DMS114 treated with DMSO at 0.1 percent for 48 hours (cell line): ENCODE results near the gene TRHDE.

Experiments
- DNase-seq: peaks from one replicate; lab custom pipeline; 2025; ENCODE audit not compliant: unreplicated experiment; lab: John Stamatoyannopoulos, UW

TRHDE gene

DNA sequence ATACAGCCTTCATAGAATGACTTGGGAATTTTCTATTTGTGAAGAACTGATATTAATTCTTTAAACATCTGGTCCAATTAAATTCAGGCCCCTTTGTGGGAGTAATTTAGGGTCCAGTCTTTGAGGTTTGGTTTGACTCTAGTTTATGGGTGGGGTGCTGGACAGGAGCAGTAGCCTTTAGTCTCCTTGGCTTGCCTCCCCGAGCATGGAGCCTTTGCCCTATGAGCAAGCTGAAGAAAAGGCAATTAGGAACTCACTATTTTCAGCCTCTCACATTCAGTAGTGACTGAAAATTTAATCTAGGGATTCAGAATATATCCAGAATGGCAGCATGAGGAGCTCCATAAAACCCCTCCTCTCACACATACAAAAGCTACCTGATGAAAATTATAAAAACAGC is 161.1 kb downstream of the TRHDE start:
- DNase-seq = no peak

DNA sequence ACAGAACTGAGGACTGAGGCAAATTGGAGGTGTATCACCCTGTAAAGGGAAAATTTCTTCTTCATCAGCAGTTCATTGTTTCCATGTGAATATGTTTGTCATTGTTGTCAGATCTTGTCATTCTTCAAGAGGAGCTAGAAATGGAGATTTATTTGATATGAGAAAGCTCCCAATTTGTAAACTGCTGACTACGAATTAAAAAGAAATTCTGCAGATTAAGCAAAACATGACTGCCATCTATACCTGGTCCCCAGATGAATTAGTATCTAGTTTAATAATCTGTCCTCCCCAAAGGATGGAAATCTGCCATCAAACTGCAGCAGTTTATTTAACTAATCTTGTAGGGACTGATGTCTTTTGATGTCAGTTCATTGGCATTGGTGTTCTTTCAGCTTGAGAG is 162.8 kb downstream of the TRHDE start:
- DNase-seq = no peak

DNA sequence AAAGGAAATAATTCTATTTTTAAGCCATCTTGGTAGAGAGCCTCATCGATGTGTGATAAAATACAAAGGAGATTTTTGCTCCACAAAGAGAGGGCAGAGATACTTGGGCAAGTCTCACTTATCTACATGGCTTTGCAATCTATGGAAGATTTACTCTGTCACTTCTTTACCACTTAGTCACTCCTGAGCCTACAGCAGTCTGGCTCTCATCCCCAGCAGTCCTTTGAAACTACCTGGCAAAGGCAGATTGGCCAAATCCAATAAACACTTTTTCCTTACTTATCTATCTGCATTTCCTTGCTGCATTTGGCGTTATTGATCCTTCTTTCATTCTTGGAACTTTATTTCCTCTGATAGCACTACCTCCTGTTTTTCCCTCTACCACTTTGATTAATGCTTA is 170.0 kb downstream of the TRHDE start:
- DNase-seq = no peak

DNA sequence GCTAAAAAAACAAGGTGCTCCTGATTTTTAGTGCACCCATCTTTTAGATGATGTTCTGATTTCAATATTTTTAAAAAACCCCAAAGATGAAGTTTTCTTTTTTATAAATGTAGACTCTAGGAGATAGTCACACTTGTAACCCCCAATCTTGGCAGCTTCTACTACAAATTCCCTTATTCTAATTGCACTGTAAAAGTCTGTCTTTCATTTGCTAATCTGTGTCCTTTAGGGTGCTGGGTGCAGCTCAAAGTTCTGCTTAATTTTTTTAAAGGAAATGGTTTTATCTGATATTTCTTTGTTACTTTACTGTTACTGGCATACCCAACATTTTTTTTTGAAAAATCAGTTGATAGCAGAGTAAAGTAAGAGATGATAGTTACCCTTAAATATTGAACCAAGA is 172.0 kb downstream of the TRHDE start:
- no peak for DNase-seq

DNA sequence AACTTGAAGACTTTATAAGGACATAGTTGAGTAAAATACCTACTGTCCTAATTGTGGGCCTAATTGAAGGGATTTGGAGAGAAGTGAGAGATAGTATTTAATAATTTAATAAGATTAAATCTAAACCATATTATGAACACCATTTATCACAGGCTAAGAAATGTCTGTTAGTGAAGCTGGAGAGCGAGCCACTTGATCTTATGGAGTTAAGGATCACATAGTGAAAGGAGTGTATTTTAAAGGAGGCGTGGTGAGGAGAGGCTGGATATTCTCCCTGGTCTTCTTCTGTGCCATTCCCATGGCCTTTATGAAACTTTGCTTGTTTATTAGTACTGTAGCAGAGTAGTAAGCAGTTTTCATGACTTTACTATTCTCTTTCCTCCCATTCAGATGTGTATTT is 172.4 kb downstream of the TRHDE start:
- DNase-seq = no peak

DNA sequence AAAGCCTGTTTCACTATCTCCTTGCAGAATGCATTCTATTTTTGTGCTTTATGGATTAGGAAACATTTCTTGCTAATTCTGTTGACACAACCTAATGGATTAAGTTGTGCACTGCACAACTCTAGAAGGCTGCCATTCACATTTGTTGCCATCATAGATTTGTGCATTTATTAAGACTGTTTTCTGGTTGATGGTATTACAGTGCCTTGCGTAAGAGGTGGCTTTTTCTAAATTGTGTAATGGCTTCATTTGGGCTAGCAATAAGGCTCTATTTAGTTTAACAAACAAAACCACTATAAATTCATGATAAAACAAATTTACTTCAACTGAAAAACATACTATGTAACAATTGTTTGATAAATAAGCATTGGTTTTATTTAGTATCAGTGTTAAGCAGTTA is 175.9 kb downstream of the TRHDE start:
- DNase-seq = no peak

DNA sequence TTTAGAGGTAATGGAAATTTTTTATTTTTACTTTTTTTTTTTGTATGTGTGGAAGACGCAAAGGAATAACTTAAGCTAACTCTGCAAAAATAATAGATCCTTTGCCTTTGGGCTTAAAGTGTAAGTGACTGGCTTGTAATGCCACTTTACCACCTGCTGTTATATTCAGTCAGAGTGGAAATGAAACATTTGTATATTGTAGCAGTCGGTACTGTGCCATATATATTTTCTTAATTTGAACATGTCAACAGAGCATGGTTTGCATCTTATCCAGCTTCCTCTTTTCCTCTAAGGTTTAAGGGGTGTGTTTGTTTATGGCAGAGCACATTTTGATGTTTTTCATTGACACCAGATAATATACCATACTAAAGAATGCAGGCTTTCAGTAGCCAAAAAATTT is 176.6 kb downstream of the TRHDE start:
- DNase-seq = no peak

DNA sequence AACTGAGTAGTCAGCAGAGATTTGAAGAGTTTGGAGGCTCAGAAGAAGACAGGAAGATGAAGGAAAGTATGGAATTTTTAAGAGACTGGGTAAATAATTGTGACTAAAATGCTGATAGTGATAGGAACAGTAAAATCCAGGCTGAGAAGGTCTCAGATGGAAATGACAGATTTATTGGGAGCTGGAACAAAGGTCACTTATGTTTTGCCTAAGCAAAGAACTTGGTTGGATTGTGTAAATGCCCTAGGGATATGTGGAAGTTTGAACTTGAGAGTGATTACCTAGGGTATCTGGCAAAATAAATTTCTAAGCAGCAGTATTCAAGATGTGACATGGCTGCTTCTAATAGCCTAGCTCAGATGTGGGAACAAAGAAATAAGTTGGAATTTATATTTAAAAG is 180.9 kb downstream of the TRHDE start:
- DNase-seq = no peak

DNA sequence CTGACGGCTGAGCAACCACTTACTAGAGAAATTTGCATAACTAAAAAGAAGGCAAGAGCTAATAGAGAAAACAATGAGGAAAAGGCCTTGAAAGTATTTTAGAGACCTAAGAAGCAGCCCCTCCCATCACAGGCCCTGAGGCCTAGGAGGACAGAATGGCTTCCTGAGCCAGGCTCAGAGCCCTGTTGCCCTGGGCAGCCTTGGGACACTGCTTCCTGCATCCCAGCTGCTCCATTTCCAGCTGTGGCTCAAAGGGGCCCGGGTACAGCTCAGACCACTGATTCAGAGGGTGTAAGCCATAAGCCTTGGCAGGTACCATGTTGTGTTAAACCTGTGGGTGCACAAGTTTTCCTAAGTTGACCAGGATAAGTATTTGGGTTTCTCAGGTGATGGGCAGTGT is 181.4 kb downstream of the TRHDE start:
- no peak for DNase-seq

DNA sequence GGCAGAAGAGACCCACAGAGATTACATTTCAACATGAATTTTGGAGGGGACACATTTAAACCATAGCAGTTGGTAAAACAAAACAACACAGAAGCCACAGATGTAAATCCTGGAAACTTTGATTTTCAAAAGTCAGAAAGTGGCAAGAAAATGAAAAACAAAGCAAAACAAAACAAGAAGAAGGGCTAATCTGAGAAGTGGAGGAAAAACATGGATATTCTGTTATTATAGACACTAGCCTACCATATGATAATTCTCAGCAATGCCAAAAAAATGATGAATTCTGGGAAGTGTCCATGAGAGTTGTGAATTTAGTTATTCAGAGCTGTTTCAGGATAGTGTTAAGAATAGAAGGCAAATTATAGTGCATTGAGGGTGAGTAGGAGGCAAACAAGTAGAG is 192.3 kb downstream of the TRHDE start:
- no peak for DNase-seq

DNA sequence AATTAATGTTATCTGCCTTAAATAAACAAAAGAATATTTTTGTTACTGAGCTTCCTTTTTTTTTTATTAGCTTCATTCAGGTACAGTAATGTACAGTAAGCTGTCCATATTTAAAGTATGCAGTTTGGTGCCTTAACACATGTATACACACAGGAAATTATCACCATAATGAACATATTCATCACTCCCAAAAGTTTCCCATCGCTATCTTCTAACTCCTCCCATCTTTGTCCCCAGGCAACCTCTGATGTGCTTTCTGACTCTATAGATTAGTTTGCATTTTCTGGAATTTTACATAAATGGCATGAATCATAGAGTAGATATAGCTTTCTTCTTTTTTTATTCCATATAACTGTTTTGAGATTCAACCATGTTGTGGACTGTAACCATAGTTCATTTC is 193.0 kb downstream of the TRHDE start:
- no peak for DNase-seq

DNA sequence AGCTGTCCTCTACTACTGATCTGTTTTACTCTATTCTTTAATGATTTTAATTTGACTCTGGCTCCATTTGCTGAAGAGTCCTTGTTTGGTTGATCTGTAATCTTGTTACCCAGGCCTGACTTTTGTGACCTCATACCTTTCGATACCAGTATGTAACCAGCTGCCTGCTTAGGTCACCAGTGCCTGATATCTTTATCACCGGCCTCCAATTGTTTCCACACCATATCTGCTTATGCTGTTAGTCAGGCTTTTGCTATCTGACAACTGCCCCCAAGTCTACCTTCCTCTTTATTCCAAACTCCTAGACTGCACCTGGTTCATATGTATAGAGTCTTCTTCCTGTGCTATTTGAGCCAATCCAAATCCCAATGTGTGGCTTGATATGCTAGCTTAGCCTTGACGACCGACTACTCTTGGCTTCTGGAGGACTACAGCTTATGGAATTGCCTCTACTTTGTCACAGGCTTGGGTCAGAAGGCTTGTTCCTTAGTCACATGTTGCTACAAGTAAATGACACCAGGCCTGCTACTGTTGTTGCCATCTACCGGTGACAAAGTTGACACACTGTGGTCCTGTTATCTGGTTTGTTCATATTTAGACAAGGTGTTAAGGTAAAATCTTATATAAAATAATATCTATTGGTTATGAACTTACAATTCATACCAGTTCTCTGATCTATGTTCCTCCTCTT is 193.9 kb downstream of the TRHDE start:
- DNase-seq = no peak

DNA sequence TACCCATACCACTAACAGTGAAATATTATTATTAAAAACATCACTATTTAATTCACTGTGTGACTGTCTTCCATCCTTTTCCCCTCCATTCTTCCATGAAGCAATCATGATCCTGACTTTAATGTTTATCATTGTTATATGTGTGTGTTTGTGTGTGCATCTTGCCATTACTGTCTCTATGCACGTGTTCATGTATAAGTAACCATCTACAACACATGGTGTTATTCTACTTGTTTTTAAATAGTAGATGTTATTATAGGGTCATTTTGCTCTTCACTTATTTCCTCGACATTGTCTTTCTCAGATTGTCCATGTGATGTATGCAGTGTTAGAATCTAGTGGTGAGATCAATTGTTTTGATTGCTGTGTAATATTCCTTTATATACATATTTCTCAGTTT is 195.8 kb downstream of the TRHDE start:
- no peak for DNase-seq

DNA sequence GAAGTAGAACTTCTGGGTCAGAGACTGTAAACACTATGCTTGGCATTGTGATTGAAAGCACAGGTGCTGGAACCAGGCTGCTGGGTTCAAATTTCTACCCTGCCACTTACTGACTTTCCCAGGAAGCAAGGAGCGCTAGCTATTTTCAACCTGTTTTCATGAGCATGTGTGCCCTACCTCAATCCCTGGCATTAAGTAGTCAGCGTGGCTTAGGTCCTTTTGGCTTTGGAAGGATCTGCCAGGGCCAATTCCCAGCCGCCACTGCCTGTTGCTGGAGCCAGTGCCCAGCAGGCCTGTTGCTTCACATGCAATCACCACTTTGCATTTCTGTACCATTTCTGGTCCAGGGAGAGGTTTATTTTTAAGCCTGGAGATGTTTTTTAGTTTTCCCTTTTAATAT is 196.3 kb downstream of the TRHDE start:
- no peak for DNase-seq

DNA sequence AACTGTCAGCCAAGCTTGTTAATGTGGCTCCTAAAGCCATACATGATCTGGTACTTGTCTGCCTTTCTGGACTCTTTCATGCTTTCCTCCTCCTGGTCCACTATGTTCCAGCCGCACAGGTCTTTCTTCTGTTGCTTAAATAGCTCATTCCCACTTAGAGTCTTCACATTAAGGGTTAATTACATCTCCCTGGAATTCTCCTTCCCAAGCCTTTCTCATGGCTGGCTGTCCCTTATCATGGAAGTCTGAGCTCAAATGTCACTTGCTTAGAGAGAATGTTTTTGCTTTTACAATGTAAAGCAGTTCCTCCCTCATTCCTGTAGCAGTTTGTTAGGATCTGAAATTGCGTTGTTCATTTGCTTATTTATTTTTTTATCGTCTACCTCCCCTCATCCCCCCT is 199.6 kb downstream of the TRHDE start:
- DNase-seq = no peak

DNA sequence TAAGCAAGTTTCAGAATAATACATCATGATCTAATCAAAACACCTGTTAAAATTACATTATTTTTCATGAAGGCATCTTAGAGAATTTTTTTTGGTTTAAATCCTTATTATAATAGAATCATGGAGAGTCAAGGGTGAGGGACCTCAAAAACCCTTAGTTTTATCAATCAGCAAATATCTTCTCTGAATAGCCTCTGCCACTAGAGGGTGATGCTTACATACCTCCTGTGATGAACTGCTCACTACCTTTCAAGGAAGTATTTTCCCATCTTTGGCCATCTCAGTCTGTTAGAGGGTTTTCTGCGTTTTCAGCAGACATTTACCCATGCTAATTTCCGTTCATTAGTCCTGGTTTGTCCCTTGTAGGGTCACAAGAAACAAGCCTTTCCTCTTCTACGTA is 200.2 kb downstream of the TRHDE start:
- DNase-seq = no peak

DNA sequence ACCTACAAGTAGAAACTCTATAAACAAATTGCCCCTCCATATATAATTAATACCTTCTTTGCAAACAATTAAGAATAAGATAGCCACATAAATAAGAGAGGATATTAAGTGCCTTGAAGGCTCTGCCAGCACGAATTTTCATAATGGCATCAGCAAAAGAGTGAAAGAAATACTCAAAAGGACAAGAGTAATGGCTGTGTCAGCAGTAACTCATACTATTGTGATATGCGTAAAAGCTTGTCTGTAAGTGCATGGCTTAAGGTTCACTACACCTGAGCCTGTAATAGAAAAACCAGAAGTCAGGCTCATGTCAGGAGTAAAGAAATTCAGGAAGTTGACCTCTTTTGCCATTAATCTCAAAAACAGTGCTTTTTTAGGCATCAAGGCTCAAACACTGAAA is 204.1 kb downstream of the TRHDE start:
- DNase-seq = no peak

DNA sequence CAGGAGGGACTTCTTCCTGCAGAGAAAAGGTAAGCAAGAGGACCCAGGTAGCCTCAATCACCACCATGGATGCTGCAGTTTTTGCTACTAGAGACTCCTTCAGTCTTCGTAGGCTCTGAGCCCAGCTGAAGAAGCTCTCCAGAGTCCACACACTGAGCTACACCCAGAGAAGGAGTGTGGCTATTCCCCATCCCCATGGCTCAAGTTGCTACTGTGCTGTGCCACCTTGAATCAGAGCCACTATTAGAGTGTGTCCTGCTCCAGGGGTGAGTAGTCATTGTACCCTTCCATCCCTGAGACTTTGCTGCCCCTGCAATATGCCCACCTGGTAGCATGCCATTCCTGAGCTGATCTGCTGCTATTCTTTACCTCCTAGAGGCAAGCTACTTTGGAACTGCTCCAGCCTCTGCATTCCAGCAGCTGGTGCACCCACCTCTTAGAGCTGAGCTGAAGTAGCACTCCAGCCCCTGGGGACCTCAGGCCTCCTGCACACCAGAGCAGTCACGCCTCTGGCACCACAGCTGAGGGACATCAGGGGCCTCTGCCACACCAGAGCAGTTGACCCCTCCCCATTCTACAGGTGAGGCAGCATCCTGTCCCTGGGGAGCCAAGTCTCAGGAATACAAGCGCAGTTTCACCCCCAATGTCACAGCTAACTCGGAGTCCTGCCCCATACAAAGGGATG is 213.0 kb downstream of the TRHDE start:
- no peak for DNase-seq

DNA sequence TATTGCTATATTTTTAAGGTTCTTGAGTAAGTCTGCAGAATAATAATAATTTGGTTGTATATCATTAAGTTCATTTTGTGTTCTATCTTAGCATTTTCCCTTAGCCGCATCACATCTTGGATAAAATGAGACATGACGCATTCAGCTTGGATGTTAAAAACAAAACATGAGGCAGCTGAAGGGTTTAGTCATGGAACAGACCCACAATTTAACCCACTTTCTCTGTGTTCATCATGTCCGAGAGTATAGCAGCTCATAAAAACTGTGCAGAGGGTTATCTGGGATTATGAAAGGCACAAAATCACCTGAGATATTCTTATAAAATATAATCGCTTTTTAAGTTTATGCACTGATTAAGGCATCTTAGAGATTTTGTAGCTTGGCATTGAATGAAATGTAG is 219.3 kb downstream of the TRHDE start:
- no peak for DNase-seq

DNA sequence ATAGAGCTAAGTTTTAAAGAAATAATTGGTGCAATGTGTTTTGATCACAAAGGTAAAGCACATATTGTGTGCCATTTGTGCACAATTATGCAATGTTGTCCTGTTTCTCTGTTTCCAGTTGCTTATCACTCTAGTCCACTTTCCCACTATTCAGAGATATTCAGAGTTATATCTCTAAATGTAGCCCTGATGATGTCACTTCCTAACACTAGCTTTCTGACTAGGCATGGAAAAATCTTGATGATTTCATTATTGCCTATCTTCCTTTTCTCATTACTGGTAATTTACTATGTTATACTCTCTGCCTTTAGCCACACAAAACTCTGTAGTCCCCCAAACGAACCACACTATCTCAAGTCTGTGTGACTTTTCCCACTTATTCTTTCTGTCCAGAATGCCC is 221.2 kb downstream of the TRHDE start:
- DNase-seq = no peak

DNA sequence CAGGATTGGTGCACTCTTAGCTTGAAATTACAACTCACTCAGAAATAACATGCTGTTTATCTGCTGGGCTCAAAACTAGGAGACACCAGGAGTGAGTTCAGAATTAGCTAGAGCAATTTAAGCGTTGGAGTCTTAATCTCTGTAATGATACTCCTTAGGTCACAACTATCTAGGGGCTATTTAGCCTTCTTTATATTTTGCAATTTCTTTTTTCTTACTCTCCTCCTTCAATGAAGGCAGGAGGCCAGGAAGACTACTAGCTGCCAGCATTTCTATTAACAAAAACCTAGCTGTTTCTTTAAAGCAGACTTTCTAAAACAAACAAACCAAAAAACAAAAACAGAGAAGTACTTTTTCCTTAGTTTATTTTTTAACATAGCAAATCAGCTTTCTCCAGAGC is 226.2 kb downstream of the TRHDE start:
- no peak for DNase-seq

DNA sequence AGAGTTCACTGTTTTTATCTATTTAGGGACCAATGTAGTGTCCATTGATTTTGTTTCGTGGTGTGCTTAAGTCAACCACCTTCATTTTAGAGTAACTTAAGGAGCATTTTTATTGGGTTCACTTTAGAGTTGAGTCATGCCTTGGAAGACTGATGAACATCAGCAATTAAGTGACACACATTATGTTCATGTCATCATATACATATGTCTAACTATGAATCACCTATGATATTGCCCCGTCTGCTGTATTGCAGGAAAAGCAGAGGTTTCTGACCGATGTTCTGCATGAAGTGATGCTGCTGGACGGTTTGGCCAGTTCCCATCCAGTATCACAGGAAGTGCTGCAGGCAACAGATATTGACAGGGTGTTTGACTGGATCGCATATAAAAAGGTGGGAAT is 227.1 kb downstream of the TRHDE start:
- no peak for DNase-seq

DNA sequence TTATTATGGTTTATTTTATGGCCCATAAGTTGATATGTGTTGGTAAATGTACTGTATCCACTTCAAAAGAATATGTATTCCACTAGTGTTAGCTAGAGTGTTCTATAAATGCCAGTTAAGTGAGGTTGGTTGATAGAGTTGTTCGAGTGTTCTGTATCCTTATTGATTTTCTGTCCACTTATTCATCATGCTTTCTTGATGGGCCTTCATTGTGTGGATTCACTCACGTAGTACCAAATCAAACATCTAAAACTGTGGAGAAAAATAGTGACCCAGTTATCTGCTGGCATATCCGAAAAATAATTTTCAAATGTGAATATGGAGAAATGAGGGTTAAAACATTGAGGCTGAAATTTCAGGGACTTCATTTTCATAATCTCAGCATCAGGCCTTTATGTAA is 230.4 kb downstream of the TRHDE start:
- DNase-seq = no peak
